OCI-LY7 (cell line): ENCODE measurements around the gene IER3. TPM values are rescaled to one million over a fixed set of nuclear protein-coding genes. Genes with fewer than 3 reads are reported as not detected.
"Not testable (repeated sequence)": the region's sequence is repeated elsewhere in the genome, so short reads cannot be mapped to it uniquely, and the experiment has no call there.

Experiments used
- BruUV-seq: library from RNA; stranded (reverse); fragments of 400-500 nt; replicated peaks from 2 replicates; lab custom pipeline; 2021; lab: Mats Ljungman, UMichigan
- CTCF ChIA-PET: fragments of 300-600 bp; sonication (Branson Sonifier 250); formaldehyde crosslinking; loops from one replicate; lab custom pipeline; 2022; ENCODE audit warnings: antibody characterized with exemption; ENCODE audit not compliant: unreplicated experiment; lab: Charles Lee
- POLR2A ChIA-PET: fragments of 300-600 bp; sonication (Branson Sonifier 250); formaldehyde crosslinking; loops from one replicate; lab custom pipeline; 2022; ENCODE audit warnings: antibody characterized with exemption; lab: Charles Lee
- DNase-seq: peaks from one replicate; pipeline ENCODE4 v3.0.0-alpha.2; 2015; ENCODE audit warnings: low spot score
- H2AFZ ChIP-seq: fragments of 200-600 bp; sonication (generic), shearing (Covaris generic); 2 replicates; pipeline ENCODE4 v1.6.1; 2014; ENCODE audit warnings: mild to moderate bottlenecking, antibody characterized with exemption, low read length, moderate library complexity
- H3K27ac ChIP-seq: fragments of 200-600 bp; sonication (generic); 2 replicates; pipeline ENCODE4 v1.5.1; 2014; ENCODE audit warnings: mixed run types, low read depth, mild to moderate bottlenecking, moderate library complexity, low read length, inconsistent platforms; ENCODE audit not compliant: poor library complexity, severe bottlenecking
- H3K36me3 ChIP-seq: fragments of 200-600 bp; sonication (generic); 2 replicates; pipeline ENCODE4 v1.6.1; 2014; ENCODE audit warnings: mild to moderate bottlenecking, antibody characterized with exemption, low read length, moderate library complexity, mixed read lengths; ENCODE audit not compliant: insufficient read depth
- H3K4me1 ChIP-seq: fragments of 200-600 bp; sonication (generic); 2 replicates; pipeline ENCODE4 v1.5.1; 2014; ENCODE audit warnings: mild to moderate bottlenecking, low read length; ENCODE audit not compliant: insufficient read depth, poor library complexity, severe bottlenecking
- H3K4me2 ChIP-seq: fragments of 200-600 bp; sonication (generic); 2 replicates; pipeline ENCODE4 v1.6.1; 2014; ENCODE audit warnings: mild to moderate bottlenecking, low read length
- H3K4me3 ChIP-seq: fragments of 200-600 bp; sonication (generic); 2 replicates; pipeline ENCODE4 v1.5.1; 2014; ENCODE audit warnings: mild to moderate bottlenecking, low read depth, low read length; ENCODE audit not compliant: poor library complexity, severe bottlenecking
- H3K79me2 ChIP-seq: fragments of 200-600 bp; sonication (generic); 2 replicates; pipeline ENCODE4 v1.6.1; 2016; ENCODE audit warnings: low read depth, mild to moderate bottlenecking, low read length, moderate library complexity, mixed read lengths; ENCODE audit not compliant: insufficient read depth
- H3K9me2 ChIP-seq: fragments of 200-600 bp; sonication (generic); 2 replicates; pipeline ENCODE4 v1.6.1; 2016; ENCODE audit warnings: mild to moderate bottlenecking, low read length, mixed read lengths; ENCODE audit not compliant: insufficient read depth
- H3K9me3 ChIP-seq: fragments of 200-600 bp; sonication (generic); 2 replicates; pipeline ENCODE4 v1.6.1; 2014; ENCODE audit warnings: mild to moderate bottlenecking, mixed run types, low read length, mixed read lengths
- H4K20me1 ChIP-seq: fragments of 200-600 bp; sonication (generic); 2 replicates; pipeline ENCODE4 v1.6.1; 2014; ENCODE audit warnings: mild to moderate bottlenecking, antibody characterized with exemption, low read length, moderate library complexity, mixed read lengths; ENCODE audit not compliant: insufficient read depth
- CTCF ChIP-seq: fragments of 200-600 bp; sonication (generic); conservative IDR thresholded peaks from 2 replicates; pipeline ENCODE4 v1.5.1; 2014; ENCODE audit warnings: mild to moderate bottlenecking, antibody characterized with exemption, low read length, moderate library complexity, mixed read lengths
- EZH2phosphoT487 ChIP-seq: fragments of 200-600 bp; sonication (generic); IDR thresholded peaks from 2 replicates; pipeline ENCODE4 v1.6.1; 2018; ENCODE audit warnings: low read depth, borderline replicate concordance, mild to moderate bottlenecking, mixed run types, antibody characterized with exemption, low read length, moderate library complexity, mixed read lengths
- intact Hi-C: fragments of 100-400 bp; cut with micrococcal nuclease; formaldehyde crosslinking; loops from one replicate; pipeline ENCODE4 v1.10.0; 2022; ENCODE audit not compliant: unreplicated experiment
- total RNA-seq, 2 experiments: library from RNA; depleted of rRNA in 1 of 2; stranded (reverse); fragments of >200 nt in 1 of 2; shearing (Covaris generic) in 1 of 2; gene quantifications; 2 replicates each; pipeline ENCODE4 v1.2.3, GENCODE V29; 2014 to 2022

The IER3 gene
- total RNA-seq, 2 experiments from 2014 or later = 1.3 to 2.8 TPM

GRCh38 chr6:30724906-30725667 is 19.3 kb downstream of the IER3 start:
- H3K79me2 ChIP-seq = peaks cover 58% of the 10 kb centered on the region
- ChIA-PET CTCF (no interaction called here), POLR2A (interaction anchor here (1.7 kb wide), 1 partner anchor 33 kb away, joined by 6 read pairs; no protein-coding TSS in a partner anchor)
- intact Hi-C loops = loop anchor here (5.0 kb wide), 1 partner anchor 168 kb away; the partner anchor contains the start of genes GNL1 and PRR3
- H3K36me3 ChIP-seq = peaks cover 87% of the 10 kb centered on the region
- H3K9me2 ChIP-seq = no peaks in the 10 kb centered on the region
- H2AFZ ChIP-seq = no peak overlapping the region
- DNase-seq = no peak
- H3K4me1 ChIP-seq = peaks cover 45% of the 10 kb centered on the region
- no peaks in the 10 kb centered on the region for H3K9me3 ChIP-seq
- H3K4me2 ChIP-seq = peak overlapping the region; percentile 95
- TF ChIP-seq EZH2phosphoT487 = no peak
- TF ChIP-seq CTCF = no peak
- H3K4me3 ChIP-seq = peak overlapping the region; percentile 50
- H4K20me1 ChIP-seq = peaks cover 35% of the 10 kb centered on the region
- peak overlapping the region; percentile 32 for H3K27ac ChIP-seq
- TSS peak; percentile 74 for BruUV-seq

GRCh38 chr6:30723843-30724741 is 20.3 kb downstream of the IER3 start:
- Histone ChIP-seq H3K79me2 (peaks cover 66% of the 10 kb centered on the region), H3K4me2 (peak overlapping the region; percentile 95), H3K36me3 (peaks cover 78% of the 10 kb centered on the region), H3K4me3 (peak overlapping the region; percentile 50), H3K4me1 (peaks cover 47% of the 10 kb centered on the region), H4K20me1 (peaks cover 35% of the 10 kb centered on the region), H3K27ac (peak overlapping the region; percentile 32)
- H3K9me2 ChIP-seq, POLR2A ChIA-PET, H3K9me3 ChIP-seq, DNase-seq, BruUV-seq, H2AFZ ChIP-seq: not testable (repeated sequence)
- CTCF ChIA-PET = interaction anchor here (0.5 kb wide), 1 partner anchor 112 kb away, joined by 3 read pairs; no protein-coding TSS in a partner anchor
- intact Hi-C loops = loop anchor here (5.0 kb wide), 1 partner anchor 167 kb away; the partner anchor contains the start of genes GNL1 and PRR3

- H3K27ac ChIP-seq, H3K9me3 ChIP-seq, BruUV-seq, H3K9me2 ChIP-seq, DNase-seq, POLR2A ChIA-PET, H2AFZ ChIP-seq: not testable (repeated sequence)
- peaks cover 83% of the 10 kb centered on the region for H3K36me3 ChIP-seq
- H3K4me2 ChIP-seq = peak overlapping the region; percentile 95
- intact Hi-C loops = loop anchor here (5.0 kb wide), 1 partner anchor 166 kb away; the partner anchor contains the start of genes GNL1 and PRR3
- H3K4me3 ChIP-seq = peak overlapping the region; percentile 91
- peaks cover 35% of the 10 kb centered on the region for H4K20me1 ChIP-seq
- CTCF ChIA-PET = interaction anchor here (0.8 to 2.0 kb wide), 3 partner anchors 8 to 43 kb away, joined by 3 to 7 read pairs (median 3); no protein-coding TSS in a partner anchor
- peaks cover 74% of the 10 kb centered on the region for H3K79me2 ChIP-seq
- peaks cover 52% of the 10 kb centered on the region for H3K4me1 ChIP-seq
Observed at GRCh38 chr6:30723159-30723842, 21.0 kb downstream of the IER3 start.
